ENCODE measurements around the gene TUT4. TPM values are rescaled to one million over a fixed set of nuclear protein-coding genes. Genes with fewer than 3 reads are reported as not detected.
A peak's percentile ranks its signal among the peaks of the same experiment; 100 is the strongest.

TUT4 gene
- total RNA-seq, 1 experiment from 2014 or later: 71.2 TPM

DNA sequence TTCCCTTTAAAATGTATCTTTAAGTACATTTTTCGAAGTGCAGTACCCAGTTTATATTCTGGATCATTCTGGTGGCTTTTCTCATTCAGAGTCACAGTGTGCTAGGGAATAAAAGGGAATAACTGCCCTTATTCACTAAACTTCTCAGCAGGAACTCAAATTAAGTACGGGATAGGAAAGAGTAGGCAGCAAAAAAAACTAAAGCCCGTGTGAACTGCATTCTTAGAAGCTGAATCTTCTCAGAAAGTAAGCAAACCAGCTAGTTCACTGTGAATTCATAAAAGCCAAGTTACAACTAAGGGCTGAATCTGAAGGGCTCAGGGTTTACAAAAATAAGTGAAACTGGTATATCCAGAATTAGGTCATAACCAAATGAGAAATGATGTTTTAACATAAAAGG is 126.5 kb downstream of the TUT4 start:
- peak; percentile 62 for DNase-seq (ENCODE audit: low spot score)
- H3K27me3 ChIP-seq (replicated peaks; ENCODE audit: insufficient read depth, low read depth, low read length, poor library complexity): no peaks in the 10 kb centered on the region

DNA sequence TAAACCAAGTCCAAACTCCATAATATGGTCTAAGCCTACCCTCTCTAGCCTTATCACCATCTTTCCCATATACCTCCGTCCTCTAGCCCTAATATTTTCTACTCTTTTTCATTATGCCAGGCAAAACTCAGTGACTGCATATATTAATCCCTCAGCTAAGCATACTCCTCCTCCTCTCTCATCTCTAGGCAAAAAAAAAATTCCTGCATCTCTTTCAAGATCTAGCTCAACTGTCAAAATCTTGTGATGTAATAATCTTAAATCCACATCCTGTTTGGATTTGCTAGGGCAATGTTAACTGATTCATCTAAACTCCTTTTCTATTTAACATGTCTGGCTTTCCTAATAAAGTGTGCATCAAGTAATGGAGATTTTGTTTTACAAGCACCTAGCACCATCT is 128.1 kb downstream of the TUT4 start:
- CTCF ChIA-PET: no interaction called here
- DNase-seq (ENCODE audit: low spot score): peak; percentile 15
- intact Hi-C loops (cut with micrococcal nuclease; ENCODE audit: unreplicated experiment): loop anchor here (5.0 kb wide), 1 partner anchor 127 kb away; the partner anchor contains the start of gene TUT4

More for the DNA sequence above, 126.5 kb downstream of the TUT4 start:
- Histone ChIP-seq H3K4me1 (ENCODE audit: insufficient read depth, low read length, poor library complexity, severe bottlenecking) (peaks cover 29% of the 10 kb centered on the region), H3K36me3 (ENCODE audit: insufficient read depth, low read length, poor library complexity, severe bottlenecking) (peaks cover 41% of the 10 kb centered on the region), H3K4me3 (ENCODE audit: low read depth, low read length, poor library complexity, severe bottlenecking) (no peak overlapping the region), H3K9me3 (ENCODE audit: low read depth, low read length, poor library complexity, severe bottlenecking) (no peaks in the 10 kb centered on the region), H3K27ac (ENCODE audit: low read depth, low read length, poor library complexity, severe bottlenecking) (peak overlapping the region; percentile 21)
- BruUV-seq (replicated peaks): no TSS peak
- POLR2A ChIA-PET (ENCODE audit: low non-redundant PET): no interaction called here
- TF ChIP-seq, protein P1, sequence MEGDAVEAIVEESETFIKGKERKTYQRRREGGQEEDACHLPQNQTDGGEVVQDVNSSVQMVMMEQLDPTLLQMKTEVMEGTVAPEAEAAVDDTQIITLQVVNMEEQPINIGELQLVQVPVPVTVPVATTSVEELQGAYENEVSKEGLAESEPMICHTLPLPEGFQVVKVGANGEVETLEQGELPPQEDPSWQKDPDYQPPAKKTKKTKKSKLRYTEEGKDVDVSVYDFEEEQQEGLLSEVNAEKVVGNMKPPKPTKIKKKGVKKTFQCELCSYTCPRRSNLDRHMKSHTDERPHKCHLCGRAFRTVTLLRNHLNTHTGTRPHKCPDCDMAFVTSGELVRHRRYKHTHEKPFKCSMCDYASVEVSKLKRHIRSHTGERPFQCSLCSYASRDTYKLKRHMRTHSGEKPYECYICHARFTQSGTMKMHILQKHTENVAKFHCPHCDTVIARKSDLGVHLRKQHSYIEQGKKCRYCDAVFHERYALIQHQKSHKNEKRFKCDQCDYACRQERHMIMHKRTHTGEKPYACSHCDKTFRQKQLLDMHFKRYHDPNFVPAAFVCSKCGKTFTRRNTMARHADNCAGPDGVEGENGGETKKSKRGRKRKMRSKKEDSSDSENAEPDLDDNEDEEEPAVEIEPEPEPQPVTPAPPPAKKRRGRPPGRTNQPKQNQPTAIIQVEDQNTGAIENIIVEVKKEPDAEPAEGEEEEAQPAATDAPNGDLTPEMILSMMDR (conservative IDR thresholded peaks at IDR 0.05; ENCODE audit: low read depth, low read length): no peak
- no peak for TF ChIP-seq EZH2 (IDR thresholded peaks at IDR 0.05; ENCODE audit: borderline replicate concordance, low read depth, low read length, poor library complexity, severe bottlenecking)
- intact Hi-C loops (cut with micrococcal nuclease; ENCODE audit: unreplicated experiment): no loop called here
- CTCF ChIA-PET: interaction anchor here (0.6 kb wide), 1 partner anchor 78 kb away, joined by 3 read pairs; no protein-coding TSS in a partner anchor

GRCh38 chr1:52424231-52424636 is 128.7 kb downstream of the TUT4 start:
- Histone ChIP-seq H3K27me3 (replicated peaks; ENCODE audit: insufficient read depth, low read depth, low read length, poor library complexity) (no peaks in the 10 kb centered on the region), H3K36me3 (ENCODE audit: insufficient read depth, low read length, poor library complexity, severe bottlenecking) (peaks cover 45% of the 10 kb centered on the region), H3K4me3 (ENCODE audit: low read depth, low read length, poor library complexity, severe bottlenecking) (no peak overlapping the region), H3K9me3 (ENCODE audit: low read depth, low read length, poor library complexity, severe bottlenecking) (no peaks in the 10 kb centered on the region), H3K4me1 (ENCODE audit: insufficient read depth, low read length, poor library complexity, severe bottlenecking) (peaks cover 29% of the 10 kb centered on the region), H3K27ac (ENCODE audit: low read depth, low read length, poor library complexity, severe bottlenecking) (peak overlapping the region; percentile 10)
- POLR2A ChIA-PET (ENCODE audit: low non-redundant PET): no interaction called here
- DNase-seq (ENCODE audit: low spot score): no peak
- CTCF ChIA-PET: no interaction called here
- intact Hi-C loops (cut with micrococcal nuclease; ENCODE audit: unreplicated experiment): loop anchor here (5.0 kb wide), 1 partner anchor 128 kb away; the partner anchor contains the start of gene TUT4
- TF ChIP-seq EZH2 (IDR thresholded peaks at IDR 0.05; ENCODE audit: borderline replicate concordance, low read depth, low read length, poor library complexity, severe bottlenecking): no peak
- TF ChIP-seq, protein P1 (conservative IDR thresholded peaks at IDR 0.05; ENCODE audit: low read depth, low read length): no peak
- BruUV-seq (replicated peaks): no TSS peak

More for the DNA sequence above, 128.1 kb downstream of the TUT4 start:
- no TSS peak for BruUV-seq (replicated peaks)
- Histone ChIP-seq H3K36me3 (ENCODE audit: insufficient read depth, low read length, poor library complexity, severe bottlenecking) (peaks cover 45% of the 10 kb centered on the region), H3K4me3 (ENCODE audit: low read depth, low read length, poor library complexity, severe bottlenecking) (no peak overlapping the region), H3K9me3 (ENCODE audit: low read depth, low read length, poor library complexity, severe bottlenecking) (no peaks in the 10 kb centered on the region), H3K27me3 (replicated peaks; ENCODE audit: insufficient read depth, low read depth, low read length, poor library complexity) (no peaks in the 10 kb centered on the region), H3K27ac (ENCODE audit: low read depth, low read length, poor library complexity, severe bottlenecking) (peak overlapping the region; percentile 10), H3K4me1 (ENCODE audit: insufficient read depth, low read length, poor library complexity, severe bottlenecking) (peaks cover 29% of the 10 kb centered on the region)
- POLR2A ChIA-PET (ENCODE audit: low non-redundant PET): no interaction called here
- no peak for TF ChIP-seq EZH2 (IDR thresholded peaks at IDR 0.05; ENCODE audit: borderline replicate concordance, low read depth, low read length, poor library complexity, severe bottlenecking)
- TF ChIP-seq, protein P1 (conservative IDR thresholded peaks at IDR 0.05; ENCODE audit: low read depth, low read length): no peak
